H9 (cell line): ENCODE measurements around the gene XNDC1N. TPM values are rescaled to one million over a fixed set of nuclear protein-coding genes. Genes with fewer than 3 reads are reported as not detected.

ENCODE experiments used
- DNase-seq: peaks from one replicate; pipeline ENCODE4 v3.0.0-alpha.2; 2017
- H2AFZ ChIP-seq: one replicate; pipeline ENCODE4 v1.6.1; 2013; ENCODE audit warnings: mild to moderate bottlenecking, low read length, control low read depth, moderate library complexity
- H2AK5ac ChIP-seq: 2 replicates; pipeline ENCODE4 v1.6.1; 2013; ENCODE audit warnings: low read length, control low read depth, mixed read lengths; ENCODE audit not compliant: insufficient read length
- H2BK120ac ChIP-seq: one replicate; pipeline ENCODE4 v1.6.1; 2013; ENCODE audit warnings: low read depth, mild to moderate bottlenecking, low read length, control low read depth, inconsistent platforms; ENCODE audit not compliant: poor library complexity, severe bottlenecking
- H2BK12ac ChIP-seq: 2 replicates; pipeline ENCODE4 v1.6.1; 2013; ENCODE audit warnings: low read length, control low read depth, mixed read lengths, low read depth; ENCODE audit not compliant: insufficient read length
- H2BK15ac ChIP-seq: 2 replicates; pipeline ENCODE4 v1.6.1; 2013; ENCODE audit warnings: low read depth, low read length, control low read depth
- H2BK20ac ChIP-seq: one replicate; pipeline ENCODE4 v1.6.1; 2013; ENCODE audit warnings: low read depth, mild to moderate bottlenecking, low read length, control low read depth, inconsistent platforms; ENCODE audit not compliant: poor library complexity, severe bottlenecking
- H2BK5ac ChIP-seq: 2 replicates; pipeline ENCODE4 v1.6.1; 2013; ENCODE audit warnings: low read length, control low read depth, mixed read lengths; ENCODE audit not compliant: insufficient read length
- H3K14ac ChIP-seq: 2 replicates; pipeline ENCODE4 v1.6.1; 2013; ENCODE audit warnings: low read length, control low read depth; ENCODE audit not compliant: insufficient read depth
- H3K18ac ChIP-seq: 2 replicates; pipeline ENCODE4 v1.6.1; 2013; ENCODE audit warnings: low read depth, mild to moderate bottlenecking, mixed read lengths, low read length, control low read depth; ENCODE audit not compliant: insufficient read length
- H3K23ac ChIP-seq: 2 replicates; pipeline ENCODE4 v1.6.1; 2013; ENCODE audit warnings: low read length, control low read depth, mixed read lengths, low read depth; ENCODE audit not compliant: insufficient read length
- H3K23me2 ChIP-seq: 2 replicates; pipeline ENCODE4 v1.6.1; 2013; ENCODE audit warnings: low read depth, mild to moderate bottlenecking, mixed read lengths, low read length, control low read depth; ENCODE audit not compliant: insufficient read length, poor library complexity, severe bottlenecking
- H3K27ac ChIP-seq: 2 replicates; pipeline ENCODE4 v1.5.1; 2013; ENCODE audit warnings: low read length, control low read depth, mixed read lengths, low read depth; ENCODE audit not compliant: insufficient read length
- H3K27me3 ChIP-seq: 2 replicates; pipeline ENCODE4 v1.6.1; 2013; ENCODE audit warnings: low read length, control low read depth, inconsistent platforms; ENCODE audit not compliant: insufficient read depth
- H3K4ac ChIP-seq: 2 replicates; pipeline ENCODE4 v1.6.1; 2013; ENCODE audit warnings: low read depth, mild to moderate bottlenecking, control low read depth, inconsistent platforms, low read length, moderate library complexity
- H3K4me1 ChIP-seq: 2 replicates; pipeline ENCODE4 v1.6.1; 2013; ENCODE audit warnings: low read length, control low read depth, inconsistent platforms; ENCODE audit not compliant: insufficient read depth
- H3K4me2 ChIP-seq: 2 replicates; pipeline ENCODE4 v1.6.1; 2013; ENCODE audit warnings: low read length, control low read depth, mixed read lengths; ENCODE audit not compliant: insufficient read length, insufficient read depth
- H3K56ac ChIP-seq: 2 replicates; pipeline ENCODE4 v1.6.1; 2013; ENCODE audit warnings: low read depth, mild to moderate bottlenecking, mixed read lengths, low read length, control low read depth; ENCODE audit not compliant: insufficient read length
- H3K79me1 ChIP-seq: 2 replicates; pipeline ENCODE4 v1.6.1; 2013; ENCODE audit warnings: low read depth, mild to moderate bottlenecking, moderate library complexity, low read length, control low read depth, inconsistent platforms; ENCODE audit not compliant: insufficient read depth, poor library complexity, severe bottlenecking
- H3K79me2 ChIP-seq: 2 replicates; pipeline ENCODE4 v1.6.1; 2013; ENCODE audit warnings: low read length, control low read depth, inconsistent platforms; ENCODE audit not compliant: insufficient read depth
- H3K9ac ChIP-seq: 2 replicates; pipeline ENCODE4 v1.6.1; 2013; ENCODE audit warnings: low read length, control low read depth, mixed read lengths; ENCODE audit not compliant: insufficient read length; ENCODE audit errors: extremely low read depth
- H3K9me3 ChIP-seq: one replicate; pipeline ENCODE4 v1.6.1; 2013; ENCODE audit warnings: low read depth, low read length, inconsistent platforms; ENCODE audit not compliant: control insufficient read depth
- H3T11ph ChIP-seq: one replicate; pipeline ENCODE4 v1.6.1; 2013; ENCODE audit warnings: mild to moderate bottlenecking, low read length, control low read depth, inconsistent platforms
- H4K20me1 ChIP-seq: one replicate; pipeline ENCODE4 v1.6.1; 2013; ENCODE audit not compliant: control insufficient read depth, insufficient read length, insufficient read depth
- H4K5ac ChIP-seq: 2 replicates; pipeline ENCODE4 v1.6.1; 2013; ENCODE audit warnings: low read depth, mild to moderate bottlenecking, mixed read lengths, low read length, control low read depth; ENCODE audit not compliant: insufficient read length
- H4K8ac ChIP-seq: replicated peaks from 2 replicates; pipeline ENCODE4 v1.6.1; 2013; ENCODE audit warnings: low read length, control low read depth, mixed read lengths, low read depth; ENCODE audit not compliant: insufficient read length
- H4K91ac ChIP-seq: 2 replicates; pipeline ENCODE4 v1.6.1; 2013; ENCODE audit warnings: low read depth, mild to moderate bottlenecking, moderate library complexity, mixed read lengths, low read length, control low read depth; ENCODE audit not compliant: insufficient read length
- H3K27ac Mint-ChIP-seq, 3 experiments: 2 replicates in 2 of 3; 3 replicates in 1 of 3; pipeline ENCODE4 v1.8.0; 2020 to 2021; ENCODE audit warnings: mixed read lengths in 3 of 3, mild to moderate bottlenecking in 1 of 3, moderate library complexity in 1 of 3
- H3K27me3 Mint-ChIP-seq: 2 replicates; pipeline ENCODE4 v1.8.0; 2021; ENCODE audit warnings: low read depth, mild to moderate bottlenecking, moderate library complexity, mixed read lengths
- H3K36me3 Mint-ChIP-seq, 3 experiments: 2 replicates in 2 of 3; 3 replicates in 1 of 3; pipeline ENCODE4 v1.8.0; 2020 to 2021; ENCODE audit warnings: low read depth in 3 of 3, mixed read lengths in 3 of 3; ENCODE audit not compliant: insufficient read depth in 1 of 3
- H3K4me1 Mint-ChIP-seq, 2 experiments: 2 replicates each; pipeline ENCODE4 v1.8.0; 2020; ENCODE audit warnings: mixed read lengths in 2 of 2
- H3K4me3 Mint-ChIP-seq, 2 experiments: 2 replicates in 1 of 2; 3 replicates in 1 of 2; pipeline ENCODE4 v1.8.0; 2020 to 2021; ENCODE audit warnings: mild to moderate bottlenecking in 2 of 2, mixed read lengths in 2 of 2, moderate library complexity in 1 of 2
- H3K9me3 Mint-ChIP-seq, 2 experiments: 2 replicates in 1 of 2; 3 replicates in 1 of 2; pipeline ENCODE4 v1.8.0; 2020; ENCODE audit warnings: mild to moderate bottlenecking in 2 of 2, mixed read lengths in 2 of 2, moderate library complexity in 1 of 2
- WGBS: extraction: QIAGEN DNeasy Blood & Tissue Kit; methylation state at CpG from one replicate; pipeline ENCODE4 v1.1.7; 2013; ENCODE audit warnings: missing lambda C conversion rate, low lambda C conversion rate, mixed read lengths; ENCODE audit not compliant: insufficient read length; ENCODE audit errors: extremely low coverage; 5-methylcytosine and 5-hydroxymethylcytosine counted together
- total RNA-seq: library from RNA; stranded (reverse); gene quantifications from 2 replicates; pipeline ENCODE4 v1.2.1, GENCODE V29; 2021
- TF ChIP-seq, protein P1 (sequence below): fragments of 200-600 bp; sonication (generic); conservative IDR thresholded peaks from 3 replicates; pipeline ENCODE4 v1.8.0; 2021; ENCODE audit warnings: antibody characterized with exemption, mild to moderate bottlenecking

The XNDC1N gene
- total RNA-seq, 1 experiment from 2014 or later, result 11.0 TPM

DNA sequence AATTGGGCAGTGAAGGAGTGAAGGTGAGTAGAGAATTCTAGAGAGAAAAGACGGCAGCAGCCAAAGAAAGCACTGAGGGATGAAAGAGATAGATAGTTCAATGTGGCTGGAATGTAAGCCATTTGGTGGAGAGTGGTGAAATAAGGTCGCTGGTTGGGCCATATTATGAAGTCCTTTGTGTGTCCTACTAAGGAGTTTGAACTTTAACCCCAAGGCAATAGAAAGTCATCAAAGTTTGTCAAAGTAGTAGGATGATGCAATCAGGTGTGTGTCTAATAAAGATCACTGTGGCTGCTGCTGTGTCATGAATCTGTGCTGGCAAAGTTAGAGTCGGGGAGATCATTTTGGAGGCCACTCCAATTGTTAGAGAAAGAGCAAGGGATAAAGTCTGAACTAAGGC is 19.1 kb upstream of the XNDC1N start:
- Histone ChIP-seq H3K4ac (no peak overlapping the region), H3K56ac (no peak overlapping the region), H4K5ac (no peak overlapping the region), H2AK5ac (no peak overlapping the region), H3K23me2 (no peaks in the 10 kb centered on the region), H2AFZ (no peak overlapping the region), H2BK15ac (no peak overlapping the region), H3K79me2 (no peaks in the 10 kb centered on the region; the same call in 1 of the 2 replicates), H3T11ph (no peak overlapping the region), H4K91ac (no peak overlapping the region), H2BK20ac (no peak overlapping the region), H3K4me1 (no peaks in the 10 kb centered on the region), H2BK5ac (no peak overlapping the region), H4K20me1 (no peaks in the 10 kb centered on the region), H3K27ac (no peak overlapping the region), H3K23ac (no peak overlapping the region), H4K8ac (no peak overlapping the region), H2BK12ac (no peak overlapping the region), H3K79me1 (peaks cover 12% of the 10 kb centered on the region), H3K14ac (no peak overlapping the region), H3K18ac (no peak overlapping the region), H3K9ac (no peak overlapping the region), H3K4me2 (no peak overlapping the region), H3K27me3 (no peaks in the 10 kb centered on the region), H3K9me3 (no peaks in the 10 kb centered on the region), H2BK120ac (no peak overlapping the region)
- peaks cover 5 to 6% of the 10 kb centered on the region in 2 experiments; a peak in 2 of 4 replicates for H3K4me1 Mint-ChIP-seq
- H3K9me3 Mint-ChIP-seq, result no peaks in the 10 kb centered on the region
- TF ChIP-seq, protein P1, sequence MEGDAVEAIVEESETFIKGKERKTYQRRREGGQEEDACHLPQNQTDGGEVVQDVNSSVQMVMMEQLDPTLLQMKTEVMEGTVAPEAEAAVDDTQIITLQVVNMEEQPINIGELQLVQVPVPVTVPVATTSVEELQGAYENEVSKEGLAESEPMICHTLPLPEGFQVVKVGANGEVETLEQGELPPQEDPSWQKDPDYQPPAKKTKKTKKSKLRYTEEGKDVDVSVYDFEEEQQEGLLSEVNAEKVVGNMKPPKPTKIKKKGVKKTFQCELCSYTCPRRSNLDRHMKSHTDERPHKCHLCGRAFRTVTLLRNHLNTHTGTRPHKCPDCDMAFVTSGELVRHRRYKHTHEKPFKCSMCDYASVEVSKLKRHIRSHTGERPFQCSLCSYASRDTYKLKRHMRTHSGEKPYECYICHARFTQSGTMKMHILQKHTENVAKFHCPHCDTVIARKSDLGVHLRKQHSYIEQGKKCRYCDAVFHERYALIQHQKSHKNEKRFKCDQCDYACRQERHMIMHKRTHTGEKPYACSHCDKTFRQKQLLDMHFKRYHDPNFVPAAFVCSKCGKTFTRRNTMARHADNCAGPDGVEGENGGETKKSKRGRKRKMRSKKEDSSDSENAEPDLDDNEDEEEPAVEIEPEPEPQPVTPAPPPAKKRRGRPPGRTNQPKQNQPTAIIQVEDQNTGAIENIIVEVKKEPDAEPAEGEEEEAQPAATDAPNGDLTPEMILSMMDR, result no peak
- no peak overlapping the region; a peak in 1 of 5 replicates for H3K4me3 Mint-ChIP-seq
- no peak for DNase-seq
- H3K36me3 Mint-ChIP-seq, result no peaks in the 10 kb centered on the region
- peak overlapping the region; percentile 13 to 90 (median 66); a peak in 6 of 7 replicates for H3K27ac Mint-ChIP-seq
- no CpG with 5 or more reads among the region's 3 CpGs for WGBS
- no peaks in the 10 kb centered on the region; the same call in 1 of the 2 replicates for H3K27me3 Mint-ChIP-seq
